ENCODE data around the gene NHP2.
"Not testable (repeated sequence)": the region's sequence is repeated elsewhere in the genome, so short reads cannot be mapped to it uniquely, and the experiment has no call there.

Gene NHP2

GRCh38 chr5:178129296-178129695, 24.4 kb downstream of the NHP2 start:
- no peak for DNase-seq

- not testable (repeated sequence) for DNase-seq
These were observed 26.2 kb downstream of the NHP2 start for GRCh38 chr5:178127300-178128009.

GRCh38 chr5:178126556-178126955, 27.1 kb downstream of the NHP2 start:
- no peak for DNase-seq

- no peak for DNase-seq
These were observed 28.3 kb downstream of the NHP2 start for GRCh38 chr5:178125253-178125906.

GRCh38 chr5:178123966-178124925, 29.4 kb downstream of the NHP2 start:
- peak; percentile 64 for DNase-seq

- DNase-seq = no peak
These were observed 30.4 kb downstream of the NHP2 start for GRCh38 chr5:178123094-178123965.

- DNase-seq = no peak
These were observed 31.3 kb downstream of the NHP2 start for GRCh38 chr5:178122346-178122745.

- DNase-seq = no peak
These were observed 32.1 kb downstream of the NHP2 start for GRCh38 chr5:178121391-178122276.

GRCh38 chr5:178120607-178121357, 32.9 kb downstream of the NHP2 start:
- DNase-seq = peak; percentile 77

GRCh38 chr5:178119915-178120606, 33.6 kb downstream of the NHP2 start:
- no peak for DNase-seq

- DNase-seq = no peak
These were observed 35.6 kb downstream of the NHP2 start for GRCh38 chr5:178117923-178118701.

- no peak for DNase-seq
These were observed 37.4 kb downstream of the NHP2 start for GRCh38 chr5:178116143-178116885.

GRCh38 chr5:178115814-178116142, 37.9 kb downstream of the NHP2 start:
- no peak for DNase-seq

GRCh38 chr5:178115136-178115813, 38.4 kb downstream of the NHP2 start:
- DNase-seq = no peak

- DNase-seq = no peak
These were observed 39.2 kb downstream of the NHP2 start for GRCh38 chr5:178114325-178115135.

GRCh38 chr5:178113841-178114324, 39.8 kb downstream of the NHP2 start:
- no peak for DNase-seq
